Caco-2 (cell line): Measurements from ENCODE around the gene AKR1E2. TPM values are rescaled to one million over a fixed set of nuclear protein-coding genes. Genes with fewer than 3 reads are reported as not detected.

Source experiments
- BruUV-seq: library from RNA; stranded (reverse); fragments of 400-500 nt; replicated peaks from 2 replicates; lab custom pipeline; 2021; lab: Mats Ljungman, UMichigan
- CTCF ChIA-PET: fragments of 300-600 bp; sonication (Branson Sonifier 250); formaldehyde crosslinking; loops from one replicate; lab custom pipeline; 2022; ENCODE audit warnings: antibody characterized with exemption; lab: Charles Lee
- POLR2A ChIA-PET: fragments of 300-600 bp; sonication (Branson Sonifier 250); formaldehyde crosslinking; loops from one replicate; lab custom pipeline; 2022; ENCODE audit warnings: antibody characterized with exemption; lab: Charles Lee
- DNase-seq, 2 experiments: peaks; one replicate each; pipeline versions ENCODE4 v3.0.0 to v3.0.0-alpha.2; 2020 to 2022
- H3K27me3 ChIP-seq: replicated peaks from 2 replicates; pipeline ENCODE4 v1.6.0; 2011; ENCODE audit warnings: low read length; ENCODE audit not compliant: control insufficient read depth, insufficient read depth
- H3K36me3 ChIP-seq: 2 replicates; pipeline ENCODE4 v1.5.1; 2011; ENCODE audit warnings: low read length; ENCODE audit not compliant: control insufficient read depth, insufficient read depth
- H3K4me1 ChIP-seq: fragments of 250-450 bp; sonication (Bioruptor Pico); 2 replicates; pipeline ENCODE4 v1.5.1; 2020; ENCODE audit warnings: mild to moderate bottlenecking
- H3K4me3 ChIP-seq: 2 replicates; pipeline ENCODE4 v1.5.1; 2011; ENCODE audit warnings: low read depth, mild to moderate bottlenecking, control low read depth, low read length
- H3K9me3 ChIP-seq: fragments of 250-450 bp; sonication (Bioruptor Pico); 2 replicates; pipeline ENCODE4 v1.5.1; 2020; ENCODE audit warnings: mild to moderate bottlenecking, moderate library complexity
- H3K27ac Mint-ChIP-seq: one replicate; pipeline ENCODE4 v1.8.0; 2022; ENCODE audit warnings: mixed read lengths; ENCODE audit not compliant: unreplicated experiment
- H3K27me3 Mint-ChIP-seq: one replicate; pipeline ENCODE4 v1.8.0; 2022; ENCODE audit warnings: mixed read lengths; ENCODE audit not compliant: insufficient read depth, unreplicated experiment
- H3K36me3 Mint-ChIP-seq: one replicate; pipeline ENCODE4 v1.8.0; 2022; ENCODE audit warnings: mild to moderate bottlenecking, mixed read lengths; ENCODE audit not compliant: insufficient read depth, unreplicated experiment
- H3K4me1 Mint-ChIP-seq: one replicate; pipeline ENCODE4 v1.8.0; 2022; ENCODE audit warnings: low read depth, mixed read lengths; ENCODE audit not compliant: unreplicated experiment
- H3K4me3 Mint-ChIP-seq: one replicate; pipeline ENCODE4 v1.8.0; 2022; ENCODE audit warnings: mild to moderate bottlenecking, moderate library complexity, mixed read lengths; ENCODE audit not compliant: unreplicated experiment
- H3K9me3 Mint-ChIP-seq: one replicate; pipeline ENCODE4 v1.8.0; 2022; ENCODE audit warnings: mixed read lengths; ENCODE audit not compliant: unreplicated experiment
- CTCF ChIP-seq, 2 experiments: fragments of 200-600 bp in 1 of 2; IDR thresholded peaks; 1 replicate in 1 of 2; 2 replicates in 1 of 2; pipeline versions ENCODE4 v1.5.1 to v1.8.0; 2011 to 2022; ENCODE audit warnings: antibody characterized with exemption in 1 of 2, control low read depth in 1 of 2, inconsistent platforms in 1 of 2, low read depth in 1 of 2, low read length in 1 of 2, mild to moderate bottlenecking in 1 of 2, moderate library complexity in 1 of 2; ENCODE audit not compliant: insufficient read depth in 1 of 2, severe bottlenecking in 1 of 2, unreplicated experiment in 1 of 2
- intact Hi-C: fragments of 100-400 bp; cut with micrococcal nuclease; formaldehyde crosslinking; loops from one replicate; pipeline ENCODE4 v1.10.0; 2022; ENCODE audit not compliant: unreplicated experiment
- total RNA-seq: library from RNA; stranded (reverse); gene quantifications from 2 replicates; pipeline ENCODE4 v1.2.3, GENCODE V29; 2022

The AKR1E2 gene
- total RNA-seq, 1 experiment from 2014 or later: 68.3 TPM

- H3K4me3 ChIP-seq: no peak overlapping the region
- no peaks in the 10 kb centered on the region for H3K36me3 ChIP-seq
- no peak overlapping the region for H3K4me3 Mint-ChIP-seq
- H3K9me3 ChIP-seq: no peaks in the 10 kb centered on the region
- peaks cover 14% of the 10 kb centered on the region for H3K27me3 Mint-ChIP-seq
- H3K4me1 ChIP-seq: no peaks in the 10 kb centered on the region
- H3K4me1 Mint-ChIP-seq: no peaks in the 10 kb centered on the region
- intact Hi-C loops: no loop called here
- no peaks in the 10 kb centered on the region for H3K27me3 ChIP-seq
- H3K36me3 Mint-ChIP-seq: no peaks in the 10 kb centered on the region
- DNase-seq: no peak
- BruUV-seq: no TSS peak
- H3K9me3 Mint-ChIP-seq: no peaks in the 10 kb centered on the region
- ChIA-PET POLR2A (no interaction called here), CTCF (interaction anchor here (0.9 kb wide), 1 partner anchor 34 kb away, joined by 3 read pairs; no protein-coding TSS in a partner anchor)
- no peak overlapping the region for H3K27ac Mint-ChIP-seq
- no peak for TF ChIP-seq CTCF (IDR thresholded peaks at IDR 0.05; ENCODE audit: insufficient read depth in 1 of 2, low read depth in 1 of 2, low read length in 1 of 2, severe bottlenecking in 1 of 2, unreplicated experiment in 1 of 2)
Measured at GRCh38 chr10:4780091-4780490, 45.9 kb upstream of the AKR1E2 start.

- Histone ChIP-seq H3K27me3 (no peaks in the 10 kb centered on the region), H3K4me3 (no peak overlapping the region), H3K4me1 (no peaks in the 10 kb centered on the region), H3K36me3 (no peaks in the 10 kb centered on the region), H3K9me3 (no peaks in the 10 kb centered on the region)
- DNase-seq: no peak
- ChIA-PET CTCF (interaction anchor here (0.9 kb wide), 1 partner anchor 33 kb away, joined by 3 read pairs; no protein-coding TSS in a partner anchor), POLR2A (no interaction called here)
- Mint-ChIP-seq H3K27ac (no peak overlapping the region), H3K4me3 (no peak overlapping the region), H3K27me3 (peaks cover 14% of the 10 kb centered on the region), H3K9me3 (no peaks in the 10 kb centered on the region), H3K36me3 (no peaks in the 10 kb centered on the region), H3K4me1 (no peaks in the 10 kb centered on the region)
- intact Hi-C loops: no loop called here
- no peak for TF ChIP-seq CTCF (IDR thresholded peaks at IDR 0.05; ENCODE audit: insufficient read depth in 1 of 2, low read depth in 1 of 2, low read length in 1 of 2, severe bottlenecking in 1 of 2, unreplicated experiment in 1 of 2)
- BruUV-seq: no TSS peak
Measured at GRCh38 chr10:4780782-4781181, 45.2 kb upstream of the AKR1E2 start.

- no TSS peak for BruUV-seq
- H3K4me3 ChIP-seq: no peak overlapping the region
- H3K36me3 ChIP-seq: no peaks in the 10 kb centered on the region
- POLR2A ChIA-PET: no interaction called here
- H3K36me3 Mint-ChIP-seq: no peaks in the 10 kb centered on the region
- H3K27ac Mint-ChIP-seq: no peak overlapping the region
- no peaks in the 10 kb centered on the region for H3K4me1 ChIP-seq
- CTCF ChIA-PET: no interaction called here
- no peaks in the 10 kb centered on the region for H3K27me3 ChIP-seq
- intact Hi-C loops: no loop called here
- H3K4me1 Mint-ChIP-seq: no peaks in the 10 kb centered on the region
- H3K9me3 ChIP-seq: no peaks in the 10 kb centered on the region
- no peaks in the 10 kb centered on the region for H3K9me3 Mint-ChIP-seq
- peaks cover 17% of the 10 kb centered on the region for H3K27me3 Mint-ChIP-seq
- TF ChIP-seq CTCF (IDR thresholded peaks at IDR 0.05; ENCODE audit: insufficient read depth in 1 of 2, low read depth in 1 of 2, low read length in 1 of 2, severe bottlenecking in 1 of 2, unreplicated experiment in 1 of 2): no peak
- no peak overlapping the region for H3K4me3 Mint-ChIP-seq
- no peak for DNase-seq
Measured at GRCh38 chr10:4781955-4782354, 44.1 kb upstream of the AKR1E2 start.
